Neural cell (in vitro differentiated cells): ENCODE results near the gene COQ8B. TPM values are rescaled to one million over a fixed set of nuclear protein-coding genes. Genes with fewer than 3 reads are reported as not detected.

Experiments used
- H2AFZ ChIP-seq: fragments of 200-600, 300-800 bp; sonication (generic), shearing (Covaris generic); 2 replicates; pipeline ENCODE4 v1.6.0; 2014; ENCODE audit warnings: low read depth, mild to moderate bottlenecking, antibody characterized with exemption, low read length, moderate library complexity
- H3F3A ChIP-seq: fragments of 200-600 bp; shearing (Covaris generic); 2 replicates; pipeline ENCODE4 v1.6.1; 2016; ENCODE audit warnings: mild to moderate bottlenecking, moderate library complexity, mixed read lengths, antibody characterized with exemption, low read length; ENCODE audit not compliant: insufficient read depth, poor library complexity, severe bottlenecking
- H3K27ac ChIP-seq: fragments of 200-600, 300-800 bp; sonication (generic), shearing (Covaris generic); 2 replicates; pipeline ENCODE4 v1.5.1; 2014; ENCODE audit warnings: mild to moderate bottlenecking, low read length, moderate library complexity
- H3K27me3 ChIP-seq: fragments of 300-800, 200-600 bp; sonication (generic), shearing (Covaris generic); 2 replicates; pipeline ENCODE4 v1.6.0; 2014; ENCODE audit warnings: mild to moderate bottlenecking, low read depth, low read length, moderate library complexity; ENCODE audit not compliant: insufficient read depth
- H3K36me3 ChIP-seq: fragments of 300-800, 200-600 bp; sonication (generic), shearing (Covaris generic); 2 replicates; pipeline ENCODE4 v1.5.1; 2014; ENCODE audit warnings: mild to moderate bottlenecking, antibody characterized with exemption, low read length, moderate library complexity; ENCODE audit not compliant: insufficient read depth
- H3K4me2 ChIP-seq: fragments of 300-800, 200-600 bp; sonication (generic), shearing (Covaris generic); 2 replicates; pipeline ENCODE4 v1.6.0; 2014; ENCODE audit warnings: mild to moderate bottlenecking, low read length
- H3K4me3 ChIP-seq: fragments of 300-800, 200-600 bp; sonication (generic), shearing (Covaris generic); 2 replicates; pipeline ENCODE4 v1.5.1; 2014; ENCODE audit warnings: mild to moderate bottlenecking, low read length, moderate library complexity
- H3K79me2 ChIP-seq: fragments of 200-600 bp; shearing (Covaris generic); replicated peaks from 2 replicates; pipeline ENCODE4 v1.6.0; 2014; ENCODE audit warnings: mild to moderate bottlenecking, low read length, moderate library complexity; ENCODE audit not compliant: insufficient read depth
- H3K9ac ChIP-seq: fragments of 300-800, 200-600 bp; sonication (generic), shearing (Covaris generic); 2 replicates; pipeline ENCODE4 v1.6.1; 2016; ENCODE audit warnings: mild to moderate bottlenecking, low read length, mixed read lengths
- H3K9me2 ChIP-seq: fragments of 200-600 bp; shearing (Covaris generic); 2 replicates; pipeline ENCODE4 v1.6.1; 2016; ENCODE audit warnings: mild to moderate bottlenecking, low read length, mixed read lengths; ENCODE audit not compliant: insufficient read depth
- H3K9me3 ChIP-seq: fragments of 200-600, 300-800 bp; sonication (generic), shearing (Covaris generic); 2 replicates; pipeline ENCODE4 v1.6.1; 2016; ENCODE audit warnings: mild to moderate bottlenecking, mixed run types, low read length, moderate library complexity, mixed read lengths
- H4K20me1 ChIP-seq: fragments of 200-600 bp; shearing (Covaris generic); 2 replicates; pipeline ENCODE4 v1.6.1; 2016; ENCODE audit warnings: mild to moderate bottlenecking, mixed run types; ENCODE audit not compliant: insufficient read depth
- CTCF ChIP-seq: fragments of 450-650 bp; IDR thresholded peaks from 2 replicates; pipeline ENCODE4 v1.5.1; 2014; ENCODE audit warnings: antibody characterized with exemption, mild to moderate bottlenecking, moderate library complexity; ENCODE audit not compliant: poor library complexity, severe bottlenecking
- EP300 ChIP-seq: fragments of 450-650 bp; conservative IDR thresholded peaks from 2 replicates; pipeline ENCODE4 v1.6.1; 2014; ENCODE audit warnings: antibody characterized with exemption, mild to moderate bottlenecking, moderate library complexity; ENCODE audit not compliant: poor library complexity, severe bottlenecking
- EZH2 ChIP-seq: fragments of 200-600, 300-800 bp; shearing (Covaris generic), sonication (generic); IDR thresholded peaks from 2 replicates; pipeline ENCODE4 v1.6.1; 2014; ENCODE audit warnings: antibody characterized with exemption, low read length, borderline replicate concordance, mild to moderate bottlenecking; ENCODE audit not compliant: insufficient read depth, poor library complexity, severe bottlenecking
- MXI1 ChIP-seq: fragments of 450-650 bp; conservative IDR thresholded peaks from 2 replicates; pipeline ENCODE4 v1.6.1; 2014; ENCODE audit warnings: antibody characterized with exemption, mild to moderate bottlenecking; ENCODE audit not compliant: poor library complexity, severe bottlenecking
- POLR2AphosphoS5 ChIP-seq: IDR thresholded peaks from 2 replicates; pipeline ENCODE4 v1.6.1; 2012
- RAD21 ChIP-seq: fragments of 450-650 bp; conservative IDR thresholded peaks from 2 replicates; pipeline ENCODE4 v1.6.1; 2014; ENCODE audit warnings: antibody characterized with exemption, mild to moderate bottlenecking, moderate library complexity
- REST ChIP-seq: IDR thresholded peaks from 2 replicates; pipeline ENCODE4 v1.6.1; 2012; ENCODE audit warnings: borderline replicate concordance
- SMC3 ChIP-seq: fragments of 450-650 bp; conservative IDR thresholded peaks from 2 replicates; pipeline ENCODE4 v1.6.1; 2014; ENCODE audit warnings: antibody characterized with exemption, mild to moderate bottlenecking, moderate library complexity; ENCODE audit not compliant: poor library complexity
- TAF1 ChIP-seq: IDR thresholded peaks from 2 replicates; pipeline ENCODE4 v1.6.1; 2012; ENCODE audit warnings: low read depth
- polyA plus RNA-seq: library from polyadenylated mRNA; depleted of rRNA; stranded (reverse); fragments of >200 nt; gene quantifications from 2 replicates; pipeline ENCODE4 v1.2.3, GENCODE V29; 2014

COQ8B gene
- polyA plus RNA-seq, 1 donor from 2014 or later: 83.2 TPM

- no peaks in the 10 kb centered on the region for H3F3A ChIP-seq
- H4K20me1 ChIP-seq: no peaks in the 10 kb centered on the region
- H3K27ac ChIP-seq: no peak overlapping the region
- no peaks in the 10 kb centered on the region for H3K9me3 ChIP-seq
- H3K9ac ChIP-seq: no peak overlapping the region
- H3K27me3 ChIP-seq: no peaks in the 10 kb centered on the region
- H3K4me2 ChIP-seq: no peak overlapping the region
- no peak for TF ChIP-seq SMC3
- TF ChIP-seq MXI1: no peak
- H3K9me2 ChIP-seq: no peaks in the 10 kb centered on the region
- no peaks in the 10 kb centered on the region for H3K36me3 ChIP-seq
- H3K4me3 ChIP-seq: no peak overlapping the region
- H2AFZ ChIP-seq: no peak overlapping the region
- peaks cover 6% of the 10 kb centered on the region for H3K79me2 ChIP-seq
Measured at GRCh38 chr19:40724855-40725254, 8.2 kb upstream of the COQ8B start.

DNA sequence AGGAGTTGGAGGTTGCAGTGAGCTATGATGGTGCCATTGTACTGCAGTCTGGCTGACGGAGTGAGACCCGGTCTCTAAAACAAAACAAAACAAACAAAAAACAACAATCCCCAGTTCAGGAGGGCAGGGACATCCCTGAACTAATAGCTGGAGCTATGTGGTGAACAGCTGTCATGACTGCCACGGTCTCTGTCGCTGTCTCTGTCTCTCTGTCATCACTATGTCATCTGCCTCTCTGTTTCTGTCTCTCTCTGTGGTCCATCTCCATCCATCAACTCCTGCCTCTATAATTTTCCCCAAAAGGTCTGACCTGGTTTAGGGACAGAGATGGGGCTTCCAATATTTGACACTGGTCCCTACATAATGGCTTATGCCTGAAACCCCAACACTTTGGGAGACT lies 7.6 kb upstream of the COQ8B start:
- Histone ChIP-seq H3K9me2 (no peaks in the 10 kb centered on the region), H3K9me3 (no peaks in the 10 kb centered on the region), H3K79me2 (peaks cover 11% of the 10 kb centered on the region), H3K4me3 (no peak overlapping the region), H3K27me3 (no peaks in the 10 kb centered on the region), H3K27ac (no peak overlapping the region), H3K9ac (no peak overlapping the region), H2AFZ (no peak overlapping the region), H4K20me1 (no peaks in the 10 kb centered on the region), H3F3A (no peaks in the 10 kb centered on the region), H3K36me3 (no peaks in the 10 kb centered on the region), H3K4me2 (no peak overlapping the region)
- TF ChIP-seq REST (no peak), CTCF (no peak), RAD21 (no peak), EP300 (no peak), SMC3 (no peak), TAF1 (no peak), MXI1 (no peak), EZH2 (no peak), POLR2AphosphoS5 (no peak)

GRCh38 chr19:40723661-40724254 lies 7.1 kb upstream of the COQ8B start:
- Histone ChIP-seq H3K36me3 (no peaks in the 10 kb centered on the region), H3K79me2 (peaks cover 17% of the 10 kb centered on the region), H3K4me3 (no peak overlapping the region), H3F3A (no peaks in the 10 kb centered on the region), H3K27ac (no peak overlapping the region), H2AFZ (no peak overlapping the region), H3K9me3 (no peaks in the 10 kb centered on the region), H3K4me2 (no peak overlapping the region), H4K20me1 (no peaks in the 10 kb centered on the region), H3K27me3 (no peaks in the 10 kb centered on the region), H3K9me2 (no peaks in the 10 kb centered on the region), H3K9ac (no peak overlapping the region)
- TF ChIP-seq MXI1 (no peak), EP300 (no peak), TAF1 (no peak), POLR2AphosphoS5 (no peak), RAD21 (no peak), EZH2 (no peak), SMC3 (no peak), CTCF (no peak)
